ENCODE measurements around the gene PPP2R3A. TPM values are rescaled to one million over a fixed set of nuclear protein-coding genes. Genes with fewer than 3 reads are reported as not detected.

PPP2R3A gene
- total and polyA plus RNA-seq, 2 of the 4 experiments (the other 2 are of a cell fraction), result 11.3 to 37.3 TPM

GRCh38 chr3:136018876-136019275 lies 53.3 kb downstream of the PPP2R3A start:
- ATAC-seq (ENCODE audit: low read depth) (peak; percentile 51), DNase-seq (peak; percentile 54)
- Histone ChIP-seq H3K4me1 (ENCODE audit: control insufficient read depth, insufficient read depth, low read length) (peaks cover 8% of the 10 kb centered on the region), H4K8ac (ENCODE audit: low read depth in 2 of 2, low read length in 2 of 2) (no peak overlapping the region), H3K36me3 (ENCODE audit: control insufficient read depth, insufficient read depth, low read length) (no peaks in the 10 kb centered on the region), H3K9me1 (ENCODE audit: insufficient read depth, low read length) (peaks cover 3% of the 10 kb centered on the region; the same call in 1 of the 2 replicates), H3K27ac (ENCODE audit: insufficient read depth, low read length) (no peak overlapping the region), H3K4me2 (ENCODE audit: low read depth, low read length) (peak overlapping the region; percentile 28; the same call in 1 of the 2 replicates), H3K18ac (ENCODE audit: low read depth, low read length) (no peak overlapping the region), H4K20me1 (ENCODE audit: insufficient read depth, low read length) (no peaks in the 10 kb centered on the region; the same call in 1 of the 2 replicates), H3K9ac (ENCODE audit: low read depth, low read length) (no peak overlapping the region), H2BK20ac (ENCODE audit: low read depth, low read length) (no peak overlapping the region), H3K14ac (replicated peaks; ENCODE audit: low read depth, low read length) (0 out of 2 replicates have a peak overlapping the region, but pooled peaks have one; percentile 1), H3K56ac (ENCODE audit: extremely low read depth, insufficient read depth, low read length) (no peak overlapping the region), H3K27me3 (ENCODE audit: control insufficient read depth, insufficient read depth, low read length) (no peaks in the 10 kb centered on the region), H3K4me3 (ENCODE audit: insufficient read depth, low read depth, low read length) (no peak overlapping the region), H2AFZ (replicated peaks; ENCODE audit: low read length, poor library complexity) (peak overlapping the region; percentile 33), H2BK15ac (ENCODE audit: low read depth, low read length) (no peak overlapping the region), H3K9me3 (ENCODE audit: control insufficient read depth, insufficient read depth, low read length) (no peaks in the 10 kb centered on the region), H2BK5ac (ENCODE audit: low read depth, low read length, poor library complexity, severe bottlenecking) (no peak overlapping the region), H2BK120ac (ENCODE audit: low read depth, low read length) (no peak overlapping the region), H4K5ac (ENCODE audit: low read depth, low read length) (no peak overlapping the region; the same call in 1 of the 2 replicates), H2AK5ac (ENCODE audit: low read depth, low read length) (no peak overlapping the region), H4K91ac (ENCODE audit: insufficient read depth, low read depth, low read length) (no peak overlapping the region), H3K79me1 (ENCODE audit: low read depth in 1 of 2, low read length in 2 of 2) (peaks cover 15 to 42% of the 10 kb centered on the region in 2 experiments), H3K4ac (ENCODE audit: low read depth, low read length) (no peak overlapping the region), H2AK9ac (replicated peaks; ENCODE audit: low read depth, low read length, poor library complexity) (no peak overlapping the region), H3K23ac (ENCODE audit: low read depth, low read length) (no peak overlapping the region)
- dilution Hi-C loops (cut with HindIII; ENCODE audit: low sequenced_read_pairs, unreplicated experiment) (no loop called here), intact Hi-C loops (cut with micrococcal nuclease) (no loop called here), in situ Hi-C loops (cut with MboI; ENCODE audit: low sequenced_read_pairs) (no loop called here)
- BruUV-seq (replicated peaks), result no TSS peak
- TF ChIP-seq FOS (IDR thresholded peaks at IDR 0.05; ENCODE audit: low read depth, low read length), result no peak
- TF ChIP-seq CTCF (conservative IDR thresholded peaks at IDR 0.05; ENCODE audit: low read depth, low read length), result no peak
- TF ChIP-seq RCOR1 (IDR thresholded peaks at IDR 0.05; ENCODE audit: insufficient replicate concordance, low read length), result no peak
- TF ChIP-seq SMC3 (IDR thresholded peaks at IDR 0.05; ENCODE audit: low read depth, low read length), result no peak
- no peak for TF ChIP-seq NFE2L2 (IDR thresholded peaks at IDR 0.05; ENCODE audit: low read depth, low read length)
- TF ChIP-seq RFX5 (IDR thresholded peaks at IDR 0.05; ENCODE audit: low read depth, low read length), result no peak
- TF ChIP-seq MAFK (IDR thresholded peaks at IDR 0.05; ENCODE audit: low read depth, low read length), result no peak
- TF ChIP-seq BHLHE40 (IDR thresholded peaks at IDR 0.05; ENCODE audit: low read depth, low read length), result no peak
- TF ChIP-seq ELK1 (IDR thresholded peaks at IDR 0.05; ENCODE audit: borderline replicate concordance, low read depth, low read length), result no peak
- TF ChIP-seq MAZ (IDR thresholded peaks at IDR 0.05; ENCODE audit: borderline replicate concordance, low read depth, low read length), result no peak
- TF ChIP-seq CHD1 (IDR thresholded peaks at IDR 0.05; ENCODE audit: low read depth, low read length), result no peak
- no peak for TF ChIP-seq CEBPB (IDR thresholded peaks at IDR 0.05; ENCODE audit: low read depth, low read length)
- no peak for TF ChIP-seq POLR2A (IDR thresholded peaks at IDR 0.05; ENCODE audit: low read depth, low read length)
- no peak for TF ChIP-seq RAD21 (IDR thresholded peaks at IDR 0.05; ENCODE audit: low read length)
- TF ChIP-seq MXI1 (IDR thresholded peaks at IDR 0.05; ENCODE audit: borderline replicate concordance, low read depth, low read length), result no peak
- no peak for TF ChIP-seq USF2 (IDR thresholded peaks at IDR 0.05; ENCODE audit: low read depth, low read length)
- ChIA-PET CTCF (no interaction called here), POLR2A (ENCODE audit: unreplicated experiment) (no interaction called here)
- WGBS, 2 experiments (ENCODE audit: extremely low coverage in 2 of 2, insufficient read length in 1 of 2), result no CpG with 5 or more reads among the region's 1 CpG
